ENCODE results near the gene TEX11.
"Not testable (repeated sequence)": the region's sequence is repeated elsewhere in the genome, so short reads cannot be mapped to it uniquely, and the experiment has no call there.

The TEX11 gene

GRCh38 chrX:70754169-70754848, 154.2 kb downstream of the TEX11 start:
- peak; percentile 24 for DNase-seq

- DNase-seq, result not testable (repeated sequence)
These were observed 174.7 kb downstream of the TEX11 start for GRCh38 chrX:70733774-70734173.

DNA sequence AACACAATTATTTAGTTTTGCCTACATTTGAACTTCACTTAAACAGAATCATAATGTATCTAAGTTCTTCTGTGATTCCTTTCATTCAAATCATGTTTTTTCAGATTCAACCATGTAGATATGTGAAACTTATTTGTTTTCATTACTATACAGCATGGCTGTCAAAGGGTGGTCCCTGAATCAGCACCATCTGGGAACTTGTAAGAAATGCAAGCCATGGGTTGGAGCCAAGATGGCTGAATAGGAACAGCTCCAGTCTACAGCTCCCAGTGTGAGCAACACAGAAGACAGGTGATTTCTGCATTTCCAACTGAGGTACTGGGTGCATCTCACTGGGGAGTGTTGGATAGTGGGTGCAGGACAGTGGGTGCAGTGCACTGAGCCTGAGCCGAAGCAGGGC, 180.6 kb downstream of the TEX11 start:
- DNase-seq, result not testable (repeated sequence)

GRCh38 chrX:70720721-70721120, 187.8 kb downstream of the TEX11 start:
- DNase-seq, result no peak

- not testable (repeated sequence) for DNase-seq
These were observed 197.2 kb downstream of the TEX11 start for GRCh38 chrX:70711336-70711735.

GRCh38 chrX:70694339-70695122, 214.0 kb downstream of the TEX11 start:
- DNase-seq, result no peak

GRCh38 chrX:70679455-70679854, 229.1 kb downstream of the TEX11 start:
- DNase-seq, result not testable (repeated sequence)

DNA sequence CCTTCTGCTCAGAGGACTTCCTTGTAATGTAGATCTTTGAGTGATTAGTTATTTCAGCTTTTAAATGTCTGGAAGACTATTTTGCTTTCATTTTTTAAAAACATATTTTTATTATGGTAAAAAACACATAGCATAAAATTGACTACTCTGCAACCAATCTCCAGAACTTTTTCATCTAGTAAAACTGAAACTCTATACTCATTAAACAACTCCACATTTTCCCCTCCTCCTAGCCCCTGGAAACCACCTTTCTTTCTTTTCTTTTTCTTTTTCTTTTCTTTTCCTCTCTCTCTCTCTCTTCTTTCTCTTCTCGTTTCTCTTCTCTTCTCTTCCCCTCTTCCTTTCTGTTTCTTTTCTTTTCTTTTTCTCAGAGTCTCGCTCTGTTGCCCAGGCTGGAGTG, 233.2 kb downstream of the TEX11 start:
- no peak for DNase-seq

- no peak for DNase-seq
These were observed 236.2 kb downstream of the TEX11 start for GRCh38 chrX:70672326-70672725.

- no peak for DNase-seq
These were observed 239.4 kb downstream of the TEX11 start for GRCh38 chrX:70669120-70669519.

DNA sequence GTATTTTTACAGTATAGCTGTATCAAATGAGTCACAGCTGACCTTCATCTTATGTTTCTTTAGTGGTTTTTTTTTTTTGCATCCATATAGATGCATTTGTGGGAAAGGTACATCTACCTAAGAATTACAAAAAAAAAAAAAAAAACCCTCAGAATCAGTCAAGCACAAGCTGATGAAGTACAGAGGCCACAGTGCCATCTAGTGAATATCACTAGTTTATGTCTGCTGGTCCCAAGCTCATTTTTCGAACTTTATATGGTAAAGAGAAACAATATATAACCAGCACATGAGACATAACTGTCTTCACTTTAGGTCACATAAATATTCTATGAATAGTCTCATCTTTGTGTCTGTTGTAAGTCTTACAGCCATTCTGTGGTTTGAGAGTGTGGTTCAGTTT, 243.8 kb downstream of the TEX11 start:
- no peak for DNase-seq

DNA sequence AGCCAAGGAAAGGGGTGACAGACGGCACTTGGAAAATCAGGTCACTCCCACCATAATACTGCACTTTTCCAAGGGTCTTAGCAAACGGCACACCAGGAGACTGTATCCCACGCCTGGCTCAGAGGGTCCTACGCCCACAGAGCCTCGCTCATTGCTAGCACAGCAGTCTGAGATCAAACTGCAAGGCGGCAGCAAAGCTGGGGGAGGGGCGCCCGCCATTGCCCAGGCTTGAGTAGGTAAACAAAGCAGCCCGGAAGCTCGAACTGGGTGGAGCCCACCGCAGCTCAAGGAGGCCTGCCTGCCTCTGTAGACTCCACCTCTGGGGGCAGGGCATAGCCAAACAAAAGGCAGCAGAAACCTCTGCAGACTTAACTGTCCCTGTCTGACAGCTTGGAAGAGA, 247.4 kb downstream of the TEX11 start:
- not testable (repeated sequence) for DNase-seq

GRCh38 chrX:70657546-70657945, 251.0 kb downstream of the TEX11 start:
- DNase-seq, result not testable (repeated sequence)

- no peak for DNase-seq
These were observed 252.2 kb downstream of the TEX11 start for GRCh38 chrX:70656304-70656703.

- DNase-seq, result not testable (repeated sequence)
These were observed 260.6 kb downstream of the TEX11 start for GRCh38 chrX:70647910-70648309.

GRCh38 chrX:70636218-70636617, 272.3 kb downstream of the TEX11 start:
- no peak for DNase-seq

- DNase-seq, result no peak
These were observed 272.8 kb downstream of the TEX11 start for GRCh38 chrX:70635669-70636068.

- no peak for DNase-seq
These were observed 273.3 kb downstream of the TEX11 start for GRCh38 chrX:70635227-70635626.

GRCh38 chrX:70621743-70622142, 286.8 kb downstream of the TEX11 start:
- no peak for DNase-seq

DNA sequence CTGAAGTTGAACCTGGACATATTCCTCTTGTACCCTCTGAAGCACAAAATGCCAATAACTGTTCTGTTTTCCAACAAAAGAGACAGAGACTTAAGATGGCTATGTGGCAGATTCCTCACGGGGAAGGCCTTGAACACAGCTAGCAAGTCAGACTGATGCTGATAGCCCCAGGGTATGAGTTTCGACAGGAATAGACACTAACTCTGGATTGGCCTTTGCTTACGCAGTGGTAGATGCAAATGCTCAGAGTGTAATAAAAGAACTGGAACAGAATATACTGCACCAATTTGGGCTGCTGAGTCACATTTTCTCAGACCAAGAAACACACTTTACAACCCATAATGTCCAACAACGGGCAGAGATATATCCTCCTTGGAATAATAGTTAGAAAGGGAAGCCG, 290.0 kb downstream of the TEX11 start:
- no peak for DNase-seq

- DNase-seq, result no peak
These were observed 295.2 kb downstream of the TEX11 start for GRCh38 chrX:70613295-70613694.

DNA sequence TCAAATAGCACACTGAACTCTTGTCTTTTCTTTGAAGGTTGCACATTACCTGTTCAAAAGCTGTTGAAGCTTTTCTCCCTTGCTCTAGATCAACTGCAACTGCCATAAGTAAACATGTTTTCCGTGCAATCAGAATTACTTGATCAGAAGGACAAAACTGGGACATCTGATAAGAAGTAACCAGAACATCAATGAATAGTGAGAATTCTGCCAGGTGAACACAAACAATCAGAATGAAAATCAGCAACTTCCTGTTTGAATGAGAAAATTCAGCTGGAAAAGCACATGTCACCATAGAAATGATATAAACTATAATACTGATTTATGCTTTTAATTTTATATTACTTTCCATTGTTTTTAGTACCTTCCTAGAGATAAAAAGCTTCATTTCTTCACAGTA, 303.2 kb downstream of the TEX11 start:
- DNase-seq, result no peak

DNA sequence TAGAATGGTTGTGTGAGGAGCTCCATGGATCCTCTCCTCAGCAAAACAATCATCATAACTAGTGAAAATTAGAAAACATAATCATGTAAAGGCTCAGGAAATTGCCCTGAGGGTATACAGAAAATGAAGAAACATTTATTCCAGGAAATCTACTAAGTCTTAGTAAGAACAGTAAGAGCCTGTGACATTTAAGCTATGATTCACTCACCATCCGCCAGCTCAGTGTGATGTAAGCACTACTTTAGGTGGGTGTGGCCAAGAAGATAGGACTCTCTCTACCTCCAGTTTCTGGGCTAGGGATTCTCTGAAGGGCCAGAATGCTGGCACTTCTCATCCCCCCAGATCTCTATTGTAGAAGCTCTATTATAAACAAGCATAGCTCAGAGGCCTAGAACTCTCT, 316.4 kb downstream of the TEX11 start:
- peak; percentile 30 for DNase-seq

DNA sequence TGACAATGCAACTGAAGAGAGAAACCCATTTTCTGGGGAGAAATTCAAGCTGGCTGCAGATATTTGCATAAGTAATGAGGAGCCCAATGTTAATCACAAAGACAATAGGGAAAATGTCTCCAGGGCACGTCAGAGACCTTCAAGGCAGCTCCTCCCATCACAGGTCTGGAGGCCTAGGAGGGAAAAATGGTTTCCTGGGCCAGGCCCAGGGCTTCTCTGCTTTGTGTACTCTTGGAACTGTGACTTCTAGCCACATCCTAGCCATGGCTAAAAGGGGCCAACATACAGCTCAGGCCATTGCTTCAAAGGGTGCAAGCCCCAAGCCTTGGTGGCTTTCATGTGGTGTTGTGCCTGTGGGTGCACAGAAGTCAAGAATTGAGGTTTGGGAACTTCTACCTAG, 321.4 kb downstream of the TEX11 start:
- not testable (repeated sequence) for DNase-seq

- DNase-seq, result no peak
These were observed 331.1 kb downstream of the TEX11 start for GRCh38 chrX:70577442-70577841.
